ENCODE measurements around the gene SRPX. TPM values are rescaled to one million over a fixed set of nuclear protein-coding genes. Genes with fewer than 3 reads are reported as not detected.

The SRPX gene
- 0.59 and 0.83 TPM in 2 replicates for total RNA-seq
- 0.72 TPM for total RNA-seq (2013)
- not detected in 2 replicates for polyA plus RNA-seq
- not detected in 2 replicates for polyA minus RNA-seq

- Histone ChIP-seq H4K20me1 (ENCODE audit: control insufficient read depth, insufficient read depth, low read length, poor library complexity, severe bottlenecking) (no peaks in the 10 kb centered on the region), H3K27ac (ENCODE audit: low read length in 2 of 2) (no peak within 1 kb of the TSS), H3K4me1 (ENCODE audit: control insufficient read depth in 2 of 2, insufficient read depth in 2 of 2, low read length in 2 of 2) (peaks cover 0 to 6% of the 10 kb centered on the region in 2 donors), H3K27me3 (replicated peaks in 1 of 4; ENCODE audit: control extremely low read depth in 1 of 4, control insufficient read depth in 3 of 4, insufficient read depth in 4 of 4, low read length in 3 of 4) (peaks cover 0 to 18% (median 3%) of the 10 kb centered on the region in 4 experiments), H3K4me2 (replicated peaks; ENCODE audit: low read depth, low read length, poor library complexity, severe bottlenecking) (peak within 1 kb of the TSS; percentile 43), H3K4me3 (ENCODE audit: control extremely low read depth in 1 of 5, extremely low read depth in 1 of 5, insufficient read depth in 1 of 5, low read depth in 2 of 5, low read length in 4 of 5) (peak within 1 kb of the TSS in 1 of 5 experiments; percentile 29), H2AFZ (ENCODE audit: insufficient read depth, low read depth, low read length, poor library complexity, severe bottlenecking) (peak within 1 kb of the TSS; percentile 10), H3K9me3 (ENCODE audit: control extremely low read depth in 1 of 3, control insufficient read depth in 2 of 3, insufficient read depth in 1 of 3, low read length in 2 of 3) (no peaks in the 10 kb centered on the region), H3K79me2 (ENCODE audit: control insufficient read depth, insufficient read depth, low read length) (no peaks in the 10 kb centered on the region), H3K36me3 (replicated peaks in 1 of 2; ENCODE audit: control extremely low read depth in 1 of 2, control insufficient read depth in 1 of 2, extremely low read depth in 1 of 2, insufficient read depth in 2 of 2, low read length in 1 of 2) (no peaks in the 10 kb centered on the region), H3K9ac (ENCODE audit: low read length) (no peak within 1 kb of the TSS)
- ChIA-PET POLR2A (no interaction called here), CTCF (interaction anchor here (1.4 kb wide), 2 partner anchors 73 to 107 kb away, joined by 5 to 8 read pairs; partner anchors contain the start of gene RPGR)
- DNase-seq (peak; percentile 2), ATAC-seq (ENCODE audit: low read depth) (no peak)
- TF ChIP-seq CTCF (IDR thresholded peaks at IDR 0.05) (no peak), EZH2 (IDR thresholded peaks at IDR 0.05; ENCODE audit: borderline replicate concordance, insufficient read depth, low read depth, low read length, poor library complexity, severe bottlenecking) (no peak)
- peaks cover 38% of the 10 kb centered on the region for H3K27me3 Mint-ChIP-seq
- peaks cover 9% of the 10 kb centered on the region for H3K4me1 Mint-ChIP-seq
- no peaks in the 10 kb centered on the region for H3K9me3 Mint-ChIP-seq (ENCODE audit: insufficient read depth)
- peak within 1 kb of the TSS; percentile 63 for H3K4me3 Mint-ChIP-seq
- H3K27ac Mint-ChIP-seq, result no peak within 1 kb of the TSS
- intact Hi-C loops (cut with micrococcal nuclease), result no loop called here
- WGBS (ENCODE audit: insufficient coverage), result 6% methylated on average over 41 of the region's 76 CpGs
Observed at GRCh38 chrX:38220415-38221390, at the start of gene SRPX. TSS of gene SRPX (minus strand) at chrX:38220871. CDS start at chrX:38220792, 79 bp downstream.

GRCh38 chrX:38268011-38268410, 47.3 kb upstream of the SRPX start:
- Mint-ChIP-seq H3K4me3 (no peak overlapping the region), H3K4me1 (peaks cover 3% of the 10 kb centered on the region), H3K27ac (no peak overlapping the region), H3K27me3 (no peaks in the 10 kb centered on the region), H3K9me3 (ENCODE audit: insufficient read depth) (no peaks in the 10 kb centered on the region)
- Histone ChIP-seq H3K4me2 (replicated peaks; ENCODE audit: low read depth, low read length, poor library complexity, severe bottlenecking) (no peak overlapping the region), H3K79me2 (ENCODE audit: control insufficient read depth, insufficient read depth, low read length) (no peaks in the 10 kb centered on the region), H3K9ac (ENCODE audit: low read length) (no peak overlapping the region), H4K20me1 (ENCODE audit: control insufficient read depth, insufficient read depth, low read length, poor library complexity, severe bottlenecking) (no peaks in the 10 kb centered on the region), H2AFZ (ENCODE audit: insufficient read depth, low read depth, low read length, poor library complexity, severe bottlenecking) (no peak overlapping the region), H3K27me3 (replicated peaks in 1 of 4; ENCODE audit: control extremely low read depth in 1 of 4, control insufficient read depth in 3 of 4, insufficient read depth in 4 of 4, low read length in 3 of 4) (no peaks in the 10 kb centered on the region), H3K36me3 (replicated peaks in 1 of 2; ENCODE audit: control extremely low read depth in 1 of 2, control insufficient read depth in 1 of 2, extremely low read depth in 1 of 2, insufficient read depth in 2 of 2, low read length in 1 of 2) (no peaks in the 10 kb centered on the region), H3K27ac (ENCODE audit: low read length in 2 of 2) (no peak overlapping the region), H3K9me3 (ENCODE audit: control extremely low read depth in 1 of 3, control insufficient read depth in 2 of 3, insufficient read depth in 1 of 3, low read length in 2 of 3) (no peaks in the 10 kb centered on the region), H3K4me3 (ENCODE audit: control extremely low read depth in 1 of 5, extremely low read depth in 1 of 5, insufficient read depth in 1 of 5, low read depth in 2 of 5, low read length in 4 of 5) (no peak overlapping the region), H3K4me1 (ENCODE audit: control insufficient read depth in 2 of 2, insufficient read depth in 2 of 2, low read length in 2 of 2) (no peaks in the 10 kb centered on the region)
- WGBS (ENCODE audit: insufficient coverage), result 83% methylated on average over 3 of the region's 3 CpGs
- ChIA-PET CTCF (no interaction called here), POLR2A (no interaction called here)
- ATAC-seq (ENCODE audit: low read depth), result no peak
- no peak for TF ChIP-seq CTCF (IDR thresholded peaks at IDR 0.05)
- no peak for TF ChIP-seq EZH2 (IDR thresholded peaks at IDR 0.05; ENCODE audit: borderline replicate concordance, insufficient read depth, low read depth, low read length, poor library complexity, severe bottlenecking)
- intact Hi-C loops (cut with micrococcal nuclease), result no loop called here
- no peak for DNase-seq

Measured in B cell (primary cell).